MM.1S (cell line): Measurements from ENCODE around the gene TTC19.

Experiments
- EZH2phosphoT487 ChIP-seq: fragments of 300-600 bp; sonication (generic); IDR thresholded peaks from 2 replicates; pipeline ENCODE4 v1.6.1; 2018; ENCODE audit warnings: antibody characterized with exemption, low read length
- TF ChIP-seq, protein P1 (sequence below): fragments of 300-600 bp; sonication (generic); IDR thresholded peaks from 2 replicates; pipeline ENCODE4 v1.5.1; 2016; ENCODE audit warnings: antibody characterized with exemption, low read length, mixed read lengths

DNA sequence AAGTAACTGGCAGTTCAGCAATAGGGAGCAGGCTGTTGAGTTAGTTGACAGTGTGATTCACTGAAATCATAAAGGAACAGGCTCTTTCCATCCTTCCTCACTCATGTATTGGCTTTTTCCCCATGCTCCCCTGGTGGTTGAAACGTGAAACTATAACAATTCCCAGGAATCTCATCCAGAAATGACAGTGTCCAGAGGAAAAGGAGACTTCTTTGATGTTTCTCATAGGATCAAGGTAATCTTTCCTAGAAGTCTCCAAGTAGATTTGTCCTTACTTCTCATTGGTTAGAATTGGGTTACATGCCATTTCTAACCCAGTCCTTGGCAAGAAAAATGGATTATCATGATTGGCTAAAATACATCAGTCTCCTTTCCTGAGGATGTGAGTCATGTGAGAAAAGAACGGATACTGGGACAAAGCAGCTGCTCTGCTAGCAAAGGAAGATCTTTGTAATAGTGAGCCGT, 14.4 kb downstream of the TTC19 start:
- TF ChIP-seq, protein P1, sequence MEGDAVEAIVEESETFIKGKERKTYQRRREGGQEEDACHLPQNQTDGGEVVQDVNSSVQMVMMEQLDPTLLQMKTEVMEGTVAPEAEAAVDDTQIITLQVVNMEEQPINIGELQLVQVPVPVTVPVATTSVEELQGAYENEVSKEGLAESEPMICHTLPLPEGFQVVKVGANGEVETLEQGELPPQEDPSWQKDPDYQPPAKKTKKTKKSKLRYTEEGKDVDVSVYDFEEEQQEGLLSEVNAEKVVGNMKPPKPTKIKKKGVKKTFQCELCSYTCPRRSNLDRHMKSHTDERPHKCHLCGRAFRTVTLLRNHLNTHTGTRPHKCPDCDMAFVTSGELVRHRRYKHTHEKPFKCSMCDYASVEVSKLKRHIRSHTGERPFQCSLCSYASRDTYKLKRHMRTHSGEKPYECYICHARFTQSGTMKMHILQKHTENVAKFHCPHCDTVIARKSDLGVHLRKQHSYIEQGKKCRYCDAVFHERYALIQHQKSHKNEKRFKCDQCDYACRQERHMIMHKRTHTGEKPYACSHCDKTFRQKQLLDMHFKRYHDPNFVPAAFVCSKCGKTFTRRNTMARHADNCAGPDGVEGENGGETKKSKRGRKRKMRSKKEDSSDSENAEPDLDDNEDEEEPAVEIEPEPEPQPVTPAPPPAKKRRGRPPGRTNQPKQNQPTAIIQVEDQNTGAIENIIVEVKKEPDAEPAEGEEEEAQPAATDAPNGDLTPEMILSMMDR = peak; percentile 12; the same call in 1 of the 2 replicates
- no peak for TF ChIP-seq EZH2phosphoT487
